GM18498 (cell line): ENCODE results near the gene RB1.
"Not testable (repeated sequence)": the region's sequence is repeated elsewhere in the genome, so short reads cannot be mapped to it uniquely, and the experiment has no call there.

Experiments used
- ATAC-seq: cut with Tn5 transposase; IDR thresholded peaks from one replicate; pipeline ENCODE4 v1.9.1; 2021; ENCODE audit warnings: mild to moderate bottlenecking, moderate library complexity; ENCODE audit not compliant: unreplicated experiment

RB1 gene

GRCh38 chr13:48296528-48296927, 7.0 kb upstream of the RB1 start:
- ATAC-seq = peak; percentile 51

DNA sequence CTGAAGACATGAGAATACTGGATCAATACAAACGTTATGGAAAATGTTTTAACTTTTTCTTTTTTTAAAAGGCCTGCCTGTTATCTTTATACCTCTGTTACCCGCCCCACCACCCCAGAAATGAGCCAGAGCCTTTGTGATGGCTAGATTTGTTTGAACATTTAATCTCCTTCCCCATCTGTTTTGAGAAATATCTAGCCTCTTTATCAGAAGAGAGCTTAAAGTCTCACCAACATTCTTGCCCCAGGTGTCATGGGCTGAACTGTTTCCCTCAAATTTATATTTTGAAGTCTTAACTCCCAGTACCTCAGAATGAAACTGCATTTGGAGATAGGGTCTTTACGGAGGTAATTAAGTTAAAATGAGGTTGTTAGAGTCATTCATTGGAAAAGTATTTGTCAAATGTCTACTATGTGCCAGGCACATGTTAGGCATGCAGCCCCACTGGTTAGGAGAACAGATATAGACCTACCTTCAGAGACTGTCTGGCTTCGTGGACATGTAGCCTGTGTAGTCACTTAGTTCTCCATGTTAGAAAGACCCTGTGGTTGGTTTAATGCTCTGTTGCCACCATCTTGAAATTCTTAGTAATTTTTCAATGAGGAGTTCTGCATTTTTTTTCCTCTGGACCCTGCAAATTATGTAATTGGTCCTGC, 6.3 kb upstream of the RB1 start:
- ATAC-seq = no peak

- ATAC-seq = no peak
Observed at GRCh38 chr13:48299591-48299990, 4.0 kb upstream of the RB1 start.

DNA sequence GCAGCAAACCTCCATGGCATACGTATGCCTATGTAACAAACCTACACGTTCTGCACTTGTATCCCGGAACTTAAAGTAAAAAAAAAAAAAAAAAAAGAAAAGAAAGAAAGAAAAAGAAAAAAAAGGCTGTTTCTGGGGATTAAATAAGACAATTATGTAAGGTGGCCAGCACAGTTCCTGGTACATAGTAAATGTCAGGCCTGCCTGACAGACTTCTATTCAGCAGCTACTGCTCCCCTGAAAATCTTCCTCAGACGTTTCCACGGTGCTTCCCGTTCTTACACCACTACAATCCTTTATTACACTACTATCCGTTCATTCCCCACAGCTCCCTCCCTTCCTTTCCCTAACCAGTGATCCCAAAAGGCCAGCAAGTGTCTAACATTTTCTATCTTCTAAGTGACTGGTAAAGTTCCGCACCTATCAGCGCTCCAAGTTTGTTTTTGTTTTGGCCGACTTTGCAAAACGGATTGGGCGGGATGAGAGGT, 636 bp upstream of the RB1 start:
- no peak for ATAC-seq

- ATAC-seq = peak; percentile 65
Observed at GRCh38 chr13:48304143-48304876, 759 bp downstream of the RB1 start.

DNA sequence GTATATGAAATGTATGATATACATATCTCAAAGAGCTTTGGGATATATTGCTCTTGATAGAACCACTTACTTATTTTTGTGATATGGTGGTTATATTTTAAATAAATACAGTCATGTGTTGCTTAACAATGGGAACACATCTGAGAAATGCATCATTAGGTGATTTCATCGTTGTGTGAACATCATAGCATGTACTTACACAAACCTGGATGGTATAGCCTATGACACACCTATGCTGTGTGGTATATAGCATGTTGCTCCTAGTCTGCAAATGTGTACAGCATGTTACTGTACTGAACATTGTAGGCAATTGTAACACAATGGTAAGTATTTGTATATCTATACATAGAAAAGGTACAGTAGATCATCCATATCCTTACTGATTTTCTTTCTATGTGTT, 7.7 kb downstream of the RB1 start:
- ATAC-seq = no peak

- ATAC-seq = no peak
Observed at GRCh38 chr13:48315969-48316650, 12.6 kb downstream of the RB1 start.

DNA sequence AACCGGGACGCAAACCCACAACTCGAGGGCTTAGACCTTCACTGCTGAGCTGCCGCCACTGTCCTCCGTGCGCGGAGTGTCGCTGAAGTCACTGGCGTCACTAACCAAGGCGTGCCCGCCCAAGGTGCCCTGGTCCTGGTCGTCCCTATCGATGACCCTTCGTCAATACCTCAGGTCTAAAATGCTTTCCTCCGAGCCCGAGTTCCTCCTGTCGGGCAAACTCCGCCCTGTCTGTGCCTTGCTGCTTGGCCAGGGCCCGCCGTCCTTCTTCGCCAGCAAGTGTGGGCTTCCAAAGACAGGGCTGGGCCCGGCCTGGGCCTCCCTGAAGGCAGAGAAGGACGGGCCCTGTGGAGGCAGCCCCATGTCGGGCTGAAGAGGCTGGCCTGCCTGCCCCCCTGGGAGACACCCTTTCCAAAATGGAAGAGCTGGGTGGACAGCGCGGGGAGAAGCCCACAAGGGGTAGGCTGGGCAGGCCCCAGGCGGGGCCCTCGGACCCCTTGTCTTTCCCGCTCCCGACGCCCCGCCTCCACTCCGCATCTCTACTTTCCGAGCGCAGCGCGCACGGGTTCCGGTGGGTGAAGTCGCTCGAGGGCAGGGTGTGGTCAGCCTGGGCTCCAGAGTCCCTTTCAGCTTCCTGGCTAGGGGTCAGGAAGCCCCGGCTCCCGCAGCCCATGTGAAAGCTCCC, 13.4 kb downstream of the RB1 start:
- no peak for ATAC-seq

DNA sequence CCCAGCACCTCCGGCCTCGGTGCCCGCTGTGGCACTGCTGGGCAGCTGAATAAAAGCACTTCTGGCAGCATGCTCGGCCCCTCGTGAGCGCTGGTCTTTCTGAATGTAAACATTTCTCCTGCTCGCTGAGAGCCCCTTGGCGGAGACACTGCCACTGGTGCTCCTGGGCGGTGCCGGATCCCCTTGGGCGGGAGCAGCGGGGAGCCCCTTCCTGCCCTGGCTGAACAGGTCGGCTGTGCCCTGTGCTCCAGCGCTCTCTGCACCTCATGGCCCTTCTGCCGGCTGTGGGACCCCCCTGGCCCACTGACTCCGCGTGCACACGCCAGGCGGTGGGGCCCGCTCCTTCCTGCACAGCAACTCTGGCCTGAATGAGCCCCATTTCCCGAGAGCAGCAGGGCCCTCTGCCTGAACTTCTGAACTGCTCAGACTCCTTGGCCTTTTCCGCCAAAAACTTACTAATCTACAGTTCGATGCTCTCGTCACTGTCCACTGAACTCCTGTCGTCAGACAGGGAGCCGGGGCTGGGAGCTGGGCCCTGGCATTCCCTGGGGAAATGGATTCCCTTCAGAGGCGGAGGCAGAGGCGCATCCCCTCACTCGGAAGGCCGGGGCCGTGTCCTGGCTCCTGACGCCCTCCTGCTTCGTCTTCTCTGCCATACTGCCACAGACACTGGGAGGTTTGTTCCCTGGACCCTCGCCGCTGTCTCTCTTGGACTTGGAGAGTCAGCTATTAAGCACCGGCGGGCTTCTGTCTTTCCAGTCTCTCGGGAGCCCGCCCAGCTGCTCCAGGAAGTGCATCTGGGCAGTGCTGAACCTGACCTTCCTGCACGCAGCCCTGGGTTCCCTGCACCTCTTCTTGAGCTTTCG, 14.2 kb downstream of the RB1 start:
- no peak for ATAC-seq

DNA sequence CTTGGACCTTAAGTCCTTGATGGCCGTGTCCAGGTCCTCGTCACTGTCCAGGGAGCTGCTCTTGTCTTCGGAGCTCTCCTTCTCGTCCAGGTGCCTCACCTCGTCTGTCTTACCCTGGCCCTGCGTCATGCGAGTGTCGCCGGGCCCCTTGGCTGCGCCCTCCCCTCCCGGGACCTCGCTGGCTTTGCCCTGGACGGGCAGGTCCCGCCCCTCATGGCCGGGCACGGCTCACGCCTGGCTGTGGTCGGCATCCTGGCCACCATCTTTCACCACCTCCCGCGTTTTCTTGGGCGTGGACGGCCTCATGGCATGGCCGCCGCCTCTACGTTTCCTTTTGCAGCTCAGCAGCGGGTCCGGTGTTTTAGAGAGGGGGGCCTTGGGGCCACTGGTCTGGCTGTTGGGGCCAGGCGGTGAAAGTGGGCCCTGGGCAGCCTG, 14.8 kb downstream of the RB1 start:
- ATAC-seq = no peak

- no peak for ATAC-seq
Observed at GRCh38 chr13:48318821-48319511, 15.4 kb downstream of the RB1 start.

GRCh38 chr13:48319531-48320398, 16.2 kb downstream of the RB1 start:
- no peak for ATAC-seq

DNA sequence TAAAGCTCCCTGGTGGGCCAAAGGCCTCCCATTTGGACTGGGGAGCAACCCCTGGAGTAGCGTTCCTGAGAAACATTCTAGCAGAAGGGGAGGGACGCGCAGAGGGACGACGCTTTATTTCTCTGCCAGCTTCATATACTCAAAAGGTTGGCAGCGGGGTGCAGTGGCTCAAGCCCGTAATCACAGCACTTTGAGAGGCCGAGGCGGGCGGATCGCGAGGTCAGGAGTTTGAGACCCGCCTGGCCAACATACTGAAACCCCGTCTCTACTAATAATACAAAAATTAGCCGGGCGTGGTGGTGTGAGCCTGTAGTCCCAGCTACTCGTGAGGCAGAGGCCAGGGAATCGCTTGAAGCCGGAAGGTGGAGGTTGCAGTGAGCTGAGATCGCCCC, 16.8 kb downstream of the RB1 start:
- ATAC-seq = no peak

GRCh38 chr13:48320891-48321510, 17.4 kb downstream of the RB1 start:
- ATAC-seq = no peak

GRCh38 chr13:48322294-48322693, 18.7 kb downstream of the RB1 start:
- ATAC-seq = no peak

GRCh38 chr13:48333976-48334375, 30.4 kb downstream of the RB1 start:
- no peak for ATAC-seq

DNA sequence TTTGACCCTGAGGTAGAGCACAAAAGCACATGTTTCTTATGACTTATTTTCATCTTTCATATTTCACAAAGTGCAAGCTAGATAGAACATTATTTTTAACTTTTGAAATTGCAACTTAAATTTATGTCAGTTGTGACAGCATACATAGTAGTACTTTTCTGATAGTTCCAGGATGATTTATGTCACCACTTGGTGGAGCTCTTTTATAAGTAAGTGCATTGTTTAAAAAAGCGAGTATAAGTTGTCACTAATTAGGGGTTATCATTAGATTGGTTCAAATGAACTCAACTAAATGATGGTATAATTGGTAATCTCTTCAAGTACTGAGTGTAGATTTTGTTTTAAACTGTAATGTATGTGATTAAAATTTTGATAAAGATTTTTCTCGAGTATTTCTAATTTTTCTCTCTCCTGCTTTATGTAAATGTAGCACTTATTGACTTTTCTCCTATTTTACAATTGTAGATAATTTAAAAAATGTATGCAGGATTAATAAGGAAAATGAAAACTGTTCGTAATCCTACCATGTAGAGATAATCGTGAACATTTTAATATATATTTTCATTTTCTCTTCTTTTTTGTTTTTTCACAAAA, 31.1 kb downstream of the RB1 start:
- no peak for ATAC-seq

- not testable (repeated sequence) for ATAC-seq
Observed at GRCh38 chr13:48339198-48339597, 35.6 kb downstream of the RB1 start.
